GM21528 (cell line): ENCODE measurements around the gene SH3D21.

Experiments
- ATAC-seq: cut with Tn5 transposase; IDR thresholded peaks from one replicate; pipeline ENCODE4 v1.9.1; 2021; ENCODE audit warnings: mild to moderate bottlenecking, moderate library complexity; ENCODE audit not compliant: unreplicated experiment, low FRiP score

The SH3D21 gene

GRCh38 chr1:36306210-36306901, at the start of gene SH3D21:
Gene SH3D21 (plus strand): TSS chr1:36306368. CDS start chr1:36306421, 53 bp downstream.
- ATAC-seq = peak; percentile 32

GRCh38 chr1:36256558-36257374, 49.4 kb upstream of the SH3D21 start:
- no peak for ATAC-seq

- no peak for ATAC-seq
Observed at GRCh38 chr1:36257375-36257767, 48.8 kb upstream of the SH3D21 start.

GRCh38 chr1:36258960-36259344, 47.2 kb upstream of the SH3D21 start:
- ATAC-seq = no peak

GRCh38 chr1:36268981-36269380, 37.2 kb upstream of the SH3D21 start:
- no peak for ATAC-seq

GRCh38 chr1:36269408-36269838, 36.7 kb upstream of the SH3D21 start:
- no peak for ATAC-seq

- ATAC-seq = no peak
Observed at GRCh38 chr1:36273024-36273423, 33.1 kb upstream of the SH3D21 start.

- ATAC-seq = no peak
Observed at GRCh38 chr1:36274201-36274600, 32.0 kb upstream of the SH3D21 start.

GRCh38 chr1:36276688-36277087, 29.5 kb upstream of the SH3D21 start:
- ATAC-seq = no peak

GRCh38 chr1:36279110-36279788, 26.9 kb upstream of the SH3D21 start:
- no peak for ATAC-seq

- ATAC-seq = no peak
Observed at GRCh38 chr1:36279789-36280296, 26.3 kb upstream of the SH3D21 start.

GRCh38 chr1:36284061-36284460, 22.1 kb upstream of the SH3D21 start:
- ATAC-seq = no peak

- ATAC-seq = no peak
Observed at GRCh38 chr1:36284517-36284916, 21.7 kb upstream of the SH3D21 start.

GRCh38 chr1:36285443-36286101, 20.6 kb upstream of the SH3D21 start:
- ATAC-seq = no peak

GRCh38 chr1:36286802-36287201, 19.4 kb upstream of the SH3D21 start:
- no peak for ATAC-seq

GRCh38 chr1:36287595-36287994, 18.6 kb upstream of the SH3D21 start:
- no peak for ATAC-seq

- no peak for ATAC-seq
Observed at GRCh38 chr1:36295390-36295789, 10.8 kb upstream of the SH3D21 start.

- ATAC-seq = no peak
Observed at GRCh38 chr1:36297062-36297461, 9.1 kb upstream of the SH3D21 start.

- ATAC-seq = no peak
Observed at GRCh38 chr1:36298640-36299039, 7.5 kb upstream of the SH3D21 start.

- ATAC-seq = no peak
Observed at GRCh38 chr1:36300526-36300925, 5.6 kb upstream of the SH3D21 start.

GRCh38 chr1:36301220-36301619, 4.9 kb upstream of the SH3D21 start:
- ATAC-seq = no peak
